Measurements from ENCODE around the gene CCDC167. TPM values are rescaled to one million over a fixed set of nuclear protein-coding genes. Genes with fewer than 3 reads are reported as not detected.

The CCDC167 gene
- total RNA-seq, 4 donors from 2014 or later: 9.4 to 50.7 (median 25.8) TPM

GRCh38 chr6:37493661-37493995 lies 6.1 kb downstream of the CCDC167 start:
- no peak overlapping the region for H3K27ac ChIP-seq
- no peak for TF ChIP-seq CTCF (IDR thresholded peaks at IDR 0.05)
- no peak for TF ChIP-seq POLR2A (IDR thresholded peaks at IDR 0.05)
- no peak for TF ChIP-seq EP300 (IDR thresholded peaks at IDR 0.05)
- no peak for DNase-seq (ENCODE audit: low spot score in 2 of 2)
- no peak overlapping the region for H3K4me3 ChIP-seq
- WGBS, 2 donors: 88 to 90% methylated on average over 9 of the region's 9 CpGs
- no peaks in the 10 kb centered on the region for H3K27me3 ChIP-seq
- H3K4me1 ChIP-seq: peaks cover 0 to 4% (median 0%) of the 10 kb centered on the region in 4 donors
- H3K9me3 ChIP-seq: no peaks in the 10 kb centered on the region
- H3K36me3 ChIP-seq: no peaks in the 10 kb centered on the region

GRCh38 chr6:37492991-37493660 lies 6.6 kb downstream of the CCDC167 start:
- Histone ChIP-seq H3K36me3 (peaks cover 0 to 4% (median 0%) of the 10 kb centered on the region in 3 donors), H3K9me3 (no peaks in the 10 kb centered on the region), H3K27ac (no peak overlapping the region), H3K27me3 (no peaks in the 10 kb centered on the region), H3K4me1 (peaks cover 0 to 4% (median 0%) of the 10 kb centered on the region in 4 donors), H3K4me3 (no peak overlapping the region)
- DNase-seq (ENCODE audit: low spot score in 2 of 2): no peak
- WGBS, 2 donors: 64 to 67% methylated on average over 36 to 37 of the region's 38 CpGs
- no peak for TF ChIP-seq POLR2A (IDR thresholded peaks at IDR 0.05)
- TF ChIP-seq EP300 (IDR thresholded peaks at IDR 0.05): no peak
- TF ChIP-seq CTCF (IDR thresholded peaks at IDR 0.05): no peak

- peaks cover 0 to 6% (median 0%) of the 10 kb centered on the region in 3 donors for H3K36me3 ChIP-seq
- no peak overlapping the region for H3K4me3 ChIP-seq
- no peaks in the 10 kb centered on the region for H3K9me3 ChIP-seq
- no peak for TF ChIP-seq CTCF (IDR thresholded peaks at IDR 0.05)
- no peak for DNase-seq (ENCODE audit: low spot score in 2 of 2)
- peaks cover 0 to 4% (median 0%) of the 10 kb centered on the region in 4 donors for H3K4me1 ChIP-seq
- WGBS, 2 donors: 50 to 56% methylated on average over 9 of the region's 9 CpGs
- no peak overlapping the region for H3K27ac ChIP-seq
- no peaks in the 10 kb centered on the region for H3K27me3 ChIP-seq
Observed at GRCh38 chr6:37492236-37492972, 7.3 kb downstream of the CCDC167 start.

- H3K4me3 ChIP-seq: no peak overlapping the region
- H3K9me3 ChIP-seq: no peaks in the 10 kb centered on the region
- H3K36me3 ChIP-seq: peaks cover 0 to 6% (median 0%) of the 10 kb centered on the region in 3 donors
- peaks cover 0 to 4% (median 0%) of the 10 kb centered on the region in 4 donors for H3K4me1 ChIP-seq
- DNase-seq (ENCODE audit: low spot score in 2 of 2): no peak
- H3K27me3 ChIP-seq: no peaks in the 10 kb centered on the region
- 80 to 85% methylated on average over 5 of the region's 5 CpGs for WGBS, 2 donors
- TF ChIP-seq EP300 (IDR thresholded peaks at IDR 0.05) (no peak), CTCF (IDR thresholded peaks at IDR 0.05) (no peak), POLR2A (IDR thresholded peaks at IDR 0.05) (no peak)
- H3K27ac ChIP-seq: no peak overlapping the region
Observed at GRCh38 chr6:37491830-37492208, 7.9 kb downstream of the CCDC167 start.

- 58 to 59% methylated on average over 12 of the region's 12 CpGs for WGBS, 2 donors
- Histone ChIP-seq H3K36me3 (peaks cover 0 to 6% (median 0%) of the 10 kb centered on the region in 3 donors), H3K27me3 (no peaks in the 10 kb centered on the region), H3K9me3 (no peaks in the 10 kb centered on the region), H3K4me1 (peaks cover 0 to 4% (median 0%) of the 10 kb centered on the region in 4 donors), H3K4me3 (no peak overlapping the region), H3K27ac (no peak overlapping the region)
- TF ChIP-seq CTCF (IDR thresholded peaks at IDR 0.05): no peak
- no peak for TF ChIP-seq EP300 (IDR thresholded peaks at IDR 0.05)
- no peak for TF ChIP-seq POLR2A (IDR thresholded peaks at IDR 0.05)
- no peak for DNase-seq (ENCODE audit: low spot score in 2 of 2)
Observed at GRCh38 chr6:37491171-37491829, 8.4 kb downstream of the CCDC167 start.
